Activated T-cell treated with anti-CD3 and anti-CD28 coated beads, Interleukin-2, amount 50 U/mL, for 72 hours (primary cell): ENCODE data around the gene VPS54. TPM values are rescaled to one million over a fixed set of nuclear protein-coding genes. Genes with fewer than 3 reads are reported as not detected.
A peak's percentile ranks its signal among the peaks of the same experiment; 100 is the strongest.

ENCODE experiments used
- ATAC-seq, 2 donors: fragments of 150-1000 bp; cut with Tn5 transposase; replicated peaks in 1 of 2; 2 replicates each; pipeline ENCODE4 v1.10.0; 2021; ENCODE audit warnings: moderate library complexity in 2 of 2, mild to moderate bottlenecking in 1 of 2
- DNase-seq, 2 donors: peaks; one replicate each; pipeline ENCODE4 v3.0.0; 2021 to 2022; ENCODE audit warnings: mixed read lengths in 1 of 2
- H3K27ac Mint-ChIP-seq: one replicate; pipeline ENCODE4 v1.8.0; 2022; ENCODE audit warnings: mild to moderate bottlenecking, moderate library complexity, mixed read lengths
- H3K27me3 Mint-ChIP-seq: one replicate; pipeline ENCODE4 v1.8.0; 2022; ENCODE audit warnings: low read depth, mixed read lengths
- H3K36me3 Mint-ChIP-seq, 2 donors: one replicate each; pipeline ENCODE4 v1.8.0; 2022; ENCODE audit warnings: mixed read lengths in 2 of 2, mild to moderate bottlenecking in 1 of 2; ENCODE audit not compliant: insufficient read depth in 2 of 2
- H3K4me1 Mint-ChIP-seq: one replicate; pipeline ENCODE4 v1.8.0; 2022; ENCODE audit warnings: low read depth, mixed read lengths
- H3K4me3 Mint-ChIP-seq, 2 donors: one replicate each; pipeline ENCODE4 v1.8.0; 2022; ENCODE audit warnings: mild to moderate bottlenecking in 2 of 2, mixed read lengths in 2 of 2, moderate library complexity in 2 of 2
- H3K9me3 Mint-ChIP-seq, 2 donors: one replicate each; pipeline ENCODE4 v1.8.0; 2022; ENCODE audit warnings: mixed read lengths in 2 of 2
- total RNA-seq, 2 donors: library from RNA; stranded (reverse); gene quantifications; one replicate each; pipeline ENCODE4 v1.2.3, GENCODE V29; 2022

VPS54 gene, protein sequence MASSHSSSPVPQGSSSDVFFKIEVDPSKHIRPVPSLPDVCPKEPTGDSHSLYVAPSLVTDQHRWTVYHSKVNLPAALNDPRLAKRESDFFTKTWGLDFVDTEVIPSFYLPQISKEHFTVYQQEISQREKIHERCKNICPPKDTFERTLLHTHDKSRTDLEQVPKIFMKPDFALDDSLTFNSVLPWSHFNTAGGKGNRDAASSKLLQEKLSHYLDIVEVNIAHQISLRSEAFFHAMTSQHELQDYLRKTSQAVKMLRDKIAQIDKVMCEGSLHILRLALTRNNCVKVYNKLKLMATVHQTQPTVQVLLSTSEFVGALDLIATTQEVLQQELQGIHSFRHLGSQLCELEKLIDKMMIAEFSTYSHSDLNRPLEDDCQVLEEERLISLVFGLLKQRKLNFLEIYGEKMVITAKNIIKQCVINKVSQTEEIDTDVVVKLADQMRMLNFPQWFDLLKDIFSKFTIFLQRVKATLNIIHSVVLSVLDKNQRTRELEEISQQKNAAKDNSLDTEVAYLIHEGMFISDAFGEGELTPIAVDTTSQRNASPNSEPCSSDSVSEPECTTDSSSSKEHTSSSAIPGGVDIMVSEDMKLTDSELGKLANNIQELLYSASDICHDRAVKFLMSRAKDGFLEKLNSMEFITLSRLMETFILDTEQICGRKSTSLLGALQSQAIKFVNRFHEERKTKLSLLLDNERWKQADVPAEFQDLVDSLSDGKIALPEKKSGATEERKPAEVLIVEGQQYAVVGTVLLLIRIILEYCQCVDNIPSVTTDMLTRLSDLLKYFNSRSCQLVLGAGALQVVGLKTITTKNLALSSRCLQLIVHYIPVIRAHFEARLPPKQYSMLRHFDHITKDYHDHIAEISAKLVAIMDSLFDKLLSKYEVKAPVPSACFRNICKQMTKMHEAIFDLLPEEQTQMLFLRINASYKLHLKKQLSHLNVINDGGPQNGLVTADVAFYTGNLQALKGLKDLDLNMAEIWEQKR
- total RNA-seq: 10 to 100 TPM; 12.9 to 13.2 TPM

GRCh38 chr2:64019083-64019974 lies at the start of gene VPS54:
Gene VPS54 (minus strand): TSS chr2:64019428. CDS start chr2:63983999, 35,429 bp downstream.
- ATAC-seq (peak; percentile 83 to 85), DNase-seq (peak; percentile 67 to 77)
- H3K27ac Mint-ChIP-seq: peak within 1 kb of the TSS; percentile 100
- H3K36me3 Mint-ChIP-seq: peaks cover 7 to 10% of the 10 kb centered on the region in 2 donors
- peaks cover 42% of the 10 kb centered on the region for H3K4me1 Mint-ChIP-seq
- H3K27me3 Mint-ChIP-seq: no peaks in the 10 kb centered on the region
- peaks cover 0 to 3% of the 10 kb centered on the region in 2 donors for H3K9me3 Mint-ChIP-seq
- H3K4me3 Mint-ChIP-seq: peak within 1 kb of the TSS; percentile 99 to 100

- Mint-ChIP-seq H3K27me3 (no peaks in the 10 kb centered on the region), H3K4me3 (no peak overlapping the region), H3K9me3 (peaks cover 0 to 2% of the 10 kb centered on the region in 2 donors), H3K4me1 (peaks cover 36% of the 10 kb centered on the region), H3K36me3 (no peaks in the 10 kb centered on the region), H3K27ac (no peak overlapping the region)
- ATAC-seq (no peak), DNase-seq (no peak)
These were observed 48.1 kb upstream of the VPS54 start for GRCh38 chr2:64067326-64067725.

DNA sequence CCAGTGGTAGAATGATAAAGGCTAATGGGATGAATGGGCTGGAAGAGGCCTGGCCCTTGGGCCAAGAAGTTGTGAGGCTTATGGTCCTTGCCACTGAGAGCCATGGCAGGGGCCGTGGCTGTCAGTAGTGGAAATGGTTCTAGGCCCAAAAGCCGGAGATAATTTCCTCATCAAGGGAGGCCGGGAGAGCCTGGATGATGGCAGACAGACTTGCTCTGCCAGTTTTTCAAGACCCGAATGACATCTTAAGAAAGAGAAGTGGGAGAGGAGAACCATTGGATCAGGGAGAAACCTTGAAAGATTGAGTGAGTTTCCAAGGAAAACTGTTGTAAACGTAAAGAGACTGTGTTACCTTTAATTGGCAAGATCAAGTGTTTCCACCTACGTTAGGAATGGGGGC lies 46.3 kb upstream of the VPS54 start:
- Mint-ChIP-seq H3K9me3 (peaks cover 0 to 2% of the 10 kb centered on the region in 2 donors), H3K4me3 (peak overlapping the region in 1 of 2 donors; percentile 28), H3K27ac (peak overlapping the region; percentile 17), H3K27me3 (no peaks in the 10 kb centered on the region), H3K36me3 (no peaks in the 10 kb centered on the region), H3K4me1 (peaks cover 36% of the 10 kb centered on the region)
- ATAC-seq (no peak), DNase-seq (no peak)

GRCh38 chr2:64063924-64064331 lies 44.7 kb upstream of the VPS54 start:
- ATAC-seq: no peak
- no peak for DNase-seq
- Mint-ChIP-seq H3K4me1 (peaks cover 36% of the 10 kb centered on the region), H3K27me3 (no peaks in the 10 kb centered on the region), H3K27ac (no peak overlapping the region), H3K9me3 (peaks cover 0 to 2% of the 10 kb centered on the region in 2 donors), H3K36me3 (no peaks in the 10 kb centered on the region), H3K4me3 (peak overlapping the region in 1 of 2 donors; percentile 16)

DNA sequence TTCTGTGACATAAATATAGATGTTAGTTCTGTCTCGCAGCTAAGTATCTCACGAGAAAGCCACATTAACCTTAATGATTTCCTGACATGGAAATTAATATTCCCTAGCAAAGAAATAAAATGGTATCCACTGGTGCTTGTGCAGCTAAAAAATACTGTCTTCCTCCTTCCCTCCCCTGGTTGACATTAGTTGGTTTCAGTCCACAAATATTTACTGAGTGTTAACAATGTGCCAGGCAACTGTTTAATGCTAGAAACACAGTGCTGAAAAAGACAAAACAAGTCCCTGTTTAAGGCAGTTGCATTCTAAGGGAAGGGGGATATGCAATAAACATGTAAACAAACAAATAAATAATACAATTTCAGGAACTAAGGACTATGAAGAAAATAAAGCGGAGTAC lies 44.2 kb upstream of the VPS54 start:
- Mint-ChIP-seq H3K4me1 (peaks cover 36% of the 10 kb centered on the region), H3K4me3 (no peak overlapping the region), H3K9me3 (peaks cover 0 to 2% of the 10 kb centered on the region in 2 donors), H3K27me3 (no peaks in the 10 kb centered on the region), H3K36me3 (no peaks in the 10 kb centered on the region), H3K27ac (no peak overlapping the region)
- ATAC-seq (no peak), DNase-seq (no peak)

- no peaks in the 10 kb centered on the region for H3K36me3 Mint-ChIP-seq
These were observed 43.6 kb upstream of the VPS54 start for GRCh38 chr2:64062840-64063239.

DNA sequence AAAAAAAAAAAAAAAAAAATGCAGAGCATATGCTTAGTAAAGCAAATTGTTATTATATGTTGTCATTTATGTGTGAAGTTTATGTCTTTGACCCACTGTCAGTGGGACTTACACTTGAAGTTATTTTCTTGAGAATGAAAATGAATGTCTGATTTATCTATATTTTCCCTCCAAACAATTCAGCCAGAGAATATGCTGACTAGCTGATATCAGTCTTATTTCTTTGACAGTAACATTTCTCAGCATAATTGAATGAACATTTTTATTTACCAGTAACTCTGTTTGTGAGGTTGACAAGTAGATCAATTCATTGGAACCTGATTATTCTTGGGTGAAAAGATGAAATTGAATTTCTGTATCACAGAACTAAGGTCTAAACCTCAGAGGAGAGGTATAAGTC lies 40.0 kb upstream of the VPS54 start:
- H3K27ac Mint-ChIP-seq: no peak overlapping the region
- no peaks in the 10 kb centered on the region for H3K27me3 Mint-ChIP-seq
- no peaks in the 10 kb centered on the region for H3K9me3 Mint-ChIP-seq
- no peak for DNase-seq
- H3K36me3 Mint-ChIP-seq: no peaks in the 10 kb centered on the region
- ATAC-seq: no peak
- peaks cover 27% of the 10 kb centered on the region for H3K4me1 Mint-ChIP-seq
- H3K4me3 Mint-ChIP-seq: no peak overlapping the region

More at GRCh38 chr2:64062840-64063239, 43.6 kb upstream of the VPS54 start:
- no peak overlapping the region for H3K27ac Mint-ChIP-seq
- ATAC-seq (peak in 1 of 2 donors; percentile 21), DNase-seq (no peak)
- peaks cover 36% of the 10 kb centered on the region for H3K4me1 Mint-ChIP-seq
- peaks cover 0 to 2% of the 10 kb centered on the region in 2 donors for H3K9me3 Mint-ChIP-seq
- H3K4me3 Mint-ChIP-seq: no peak overlapping the region
- H3K27me3 Mint-ChIP-seq: no peaks in the 10 kb centered on the region

- Mint-ChIP-seq H3K27ac (no peak overlapping the region), H3K36me3 (no peaks in the 10 kb centered on the region), H3K27me3 (no peaks in the 10 kb centered on the region), H3K4me1 (peaks cover 35% of the 10 kb centered on the region), H3K9me3 (no peaks in the 10 kb centered on the region), H3K4me3 (no peak overlapping the region)
- no peak for DNase-seq
- no peak for ATAC-seq
These were observed 36.8 kb upstream of the VPS54 start for GRCh38 chr2:64056021-64056420.

- Mint-ChIP-seq H3K4me1 (peaks cover 44% of the 10 kb centered on the region), H3K36me3 (no peaks in the 10 kb centered on the region), H3K9me3 (no peaks in the 10 kb centered on the region), H3K4me3 (no peak overlapping the region), H3K27me3 (no peaks in the 10 kb centered on the region), H3K27ac (no peak overlapping the region)
- ATAC-seq: no peak
- no peak for DNase-seq
These were observed 35.1 kb upstream of the VPS54 start for GRCh38 chr2:64054161-64054915.

DNA sequence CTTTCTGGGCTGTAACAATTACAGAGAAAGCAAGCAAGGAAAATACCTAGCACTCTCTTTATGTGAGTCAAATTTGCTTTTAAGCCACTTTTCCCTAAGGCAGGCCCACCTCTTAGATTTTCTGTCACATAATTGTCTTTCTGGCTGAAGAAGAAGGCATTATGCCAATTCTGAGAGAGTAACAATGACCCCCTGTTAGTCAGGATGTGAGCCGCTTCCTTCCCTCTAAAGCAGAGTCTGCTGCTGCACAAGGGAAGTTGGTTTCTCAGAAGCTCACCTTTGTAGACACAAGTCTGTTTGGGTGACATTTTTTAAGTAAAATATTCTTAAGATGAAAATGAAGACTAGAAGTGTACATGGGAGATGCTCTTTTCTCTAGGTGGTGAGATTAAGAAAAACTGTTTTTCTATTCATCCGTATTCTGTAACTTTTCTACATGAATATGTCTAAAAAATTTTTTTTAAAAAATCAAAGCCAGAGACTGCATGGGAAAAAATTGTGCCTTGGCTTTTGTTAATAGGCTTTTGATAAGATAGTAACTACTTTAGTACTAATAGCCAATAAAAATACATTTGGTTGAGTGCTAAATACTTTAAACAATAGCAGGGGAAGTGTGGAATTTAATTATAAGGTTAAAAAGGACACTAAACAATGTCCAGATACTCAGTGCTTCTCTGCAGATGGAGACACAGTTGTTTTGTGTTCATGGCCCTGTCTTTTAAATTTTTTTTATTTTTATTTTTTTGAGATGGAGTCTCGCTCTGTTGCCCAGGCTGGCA lies 33.4 kb upstream of the VPS54 start:
- H3K27me3 Mint-ChIP-seq: no peaks in the 10 kb centered on the region
- ATAC-seq (no peak), DNase-seq (no peak)
- no peak overlapping the region for H3K27ac Mint-ChIP-seq
- no peaks in the 10 kb centered on the region for H3K36me3 Mint-ChIP-seq
- no peaks in the 10 kb centered on the region for H3K9me3 Mint-ChIP-seq
- peaks cover 45% of the 10 kb centered on the region for H3K4me1 Mint-ChIP-seq
- peak overlapping the region in 1 of 2 donors; percentile 31 for H3K4me3 Mint-ChIP-seq

- no peak overlapping the region for H3K4me3 Mint-ChIP-seq
- ATAC-seq (peak; percentile 92 to 95), DNase-seq (peak; percentile 68 to 70)
- H3K27ac Mint-ChIP-seq: no peak overlapping the region
- H3K27me3 Mint-ChIP-seq: no peaks in the 10 kb centered on the region
- H3K4me1 Mint-ChIP-seq: peaks cover 38% of the 10 kb centered on the region
- H3K9me3 Mint-ChIP-seq: no peaks in the 10 kb centered on the region
- no peaks in the 10 kb centered on the region for H3K36me3 Mint-ChIP-seq
These were observed 30.5 kb upstream of the VPS54 start for GRCh38 chr2:64049633-64050220.
